Keratinocyte (primary cell): Measurements from ENCODE around the gene AGPAT2. TPM values are rescaled to one million over a fixed set of nuclear protein-coding genes. Genes with fewer than 3 reads are reported as not detected.

Source experiments
- DNase-seq: peaks from one replicate; pipeline ENCODE4 v3.0.0-alpha.2; 2011; ENCODE audit warnings: low read depth, missing footprints, low spot score
- FAIRE-seq: peaks from 2 replicates; lab custom pipeline; 2011; peaks lifted over from hg19 to GRCh38; lab: Jason Lieb, UNC
- H2AFZ ChIP-seq: 2 replicates; pipeline ENCODE4 v1.6.0; 2012; ENCODE audit warnings: low read length, control low read depth, inconsistent platforms; ENCODE audit not compliant: control insufficient read depth
- H3K27ac ChIP-seq: 2 replicates; pipeline ENCODE4 v1.5.1; 2011; ENCODE audit warnings: low read length; ENCODE audit not compliant: control insufficient read depth, insufficient read depth
- H3K27me3 ChIP-seq: 3 replicates; pipeline ENCODE4 v1.6.0; 2011; ENCODE audit warnings: low read length; ENCODE audit not compliant: control insufficient read depth, insufficient read depth; ENCODE audit errors: extremely low read depth
- H3K36me3 ChIP-seq, 2 experiments: 2 replicates in 1 of 2; 3 replicates in 1 of 2; pipeline ENCODE4 v1.5.1; 2011; ENCODE audit warnings: low read length in 2 of 2, mild to moderate bottlenecking in 1 of 2; ENCODE audit not compliant: control insufficient read depth in 2 of 2, insufficient read depth in 2 of 2; ENCODE audit errors: extremely low read depth in 1 of 2
- H3K4me1 ChIP-seq: 3 replicates; pipeline ENCODE4 v1.5.1; 2011; ENCODE audit warnings: low read length; ENCODE audit not compliant: control insufficient read depth, insufficient read depth; ENCODE audit errors: extremely low read depth
- H3K4me2 ChIP-seq: 3 replicates; pipeline ENCODE4 v1.6.0; 2011; ENCODE audit warnings: low read depth, low read length; ENCODE audit not compliant: control insufficient read depth, insufficient read depth; ENCODE audit errors: extremely low read depth
- H3K4me3 ChIP-seq, 3 experiments: fragments of 200-600 bp in 1 of 3; sonication (generic) in 1 of 3; 2 replicates in 2 of 3; 3 replicates in 1 of 3; pipeline ENCODE4 v1.5.1; 2011 to 2016; ENCODE audit warnings: low read length in 3 of 3, mild to moderate bottlenecking in 3 of 3, control low read depth in 2 of 3, inconsistent platforms in 1 of 3, low read depth in 1 of 3, mixed read lengths in 1 of 3, mixed run types in 1 of 3, moderate library complexity in 1 of 3; ENCODE audit not compliant: control insufficient read depth in 2 of 3, insufficient read depth in 2 of 3; ENCODE audit errors: extremely low read depth in 1 of 3
- H3K79me2 ChIP-seq: 2 replicates; pipeline ENCODE4 v1.6.0; 2012; ENCODE audit warnings: low read length; ENCODE audit not compliant: control insufficient read depth, insufficient read depth
- H3K9ac ChIP-seq: 3 replicates; pipeline ENCODE4 v1.6.0; 2011; ENCODE audit warnings: low read length; ENCODE audit not compliant: control insufficient read depth, insufficient read depth; ENCODE audit errors: extremely low read depth
- H3K9me1 ChIP-seq: 3 replicates; pipeline ENCODE4 v1.6.0; 2011; ENCODE audit warnings: low read length; ENCODE audit not compliant: control insufficient read depth, insufficient read depth; ENCODE audit errors: extremely low read depth
- H3K9me3 ChIP-seq: 2 replicates; pipeline ENCODE4 v1.5.1; 2012; ENCODE audit warnings: low read depth, low read length; ENCODE audit not compliant: control insufficient read depth
- H4K20me1 ChIP-seq: 3 replicates; pipeline ENCODE4 v1.6.0; 2011; ENCODE audit warnings: low read length; ENCODE audit not compliant: control insufficient read depth, insufficient read depth; ENCODE audit errors: extremely low read depth
- EZH2 ChIP-seq: IDR thresholded peaks from one replicate; pipeline ENCODE4 v1.6.1; 2012; ENCODE audit warnings: inconsistent platforms, mild to moderate bottlenecking, low read length, moderate library complexity
- dilution Hi-C: fragments of 300-500 bp; cut with MboI; formaldehyde crosslinking; loops from one replicate; pipeline ENCODE4 v1.7.0; 2020; ENCODE audit warnings: low sequenced_read_pairs; ENCODE audit not compliant: extremely low pct_ligation_motif_present
- polyA plus RNA-seq, 5 experiments: library from polyadenylated mRNA; depleted of rRNA in 3 of 5; stranded (reverse) in 3 of 5; stranded (forward) in 1 of 5; unstranded in 1 of 5; fragments of >200 nt; gene quantifications; 1 replicate in 1 of 5; 2 replicates in 3 of 5; 3 replicates in 1 of 5; pipeline versions ENCODE4 v1.2.1 to v1.2.3, GENCODE V29; 2011 to 2012; ENCODE audit warnings: missing spikeins in 2 of 5, low read depth in 1 of 5, low replicate concordance in 1 of 5
- TF ChIP-seq, protein P1 (sequence below), 3 experiments: IDR thresholded peaks in 1 of 3; conservative IDR thresholded peaks in 1 of 3; optimal IDR thresholded peaks in 1 of 3; 2 replicates in 2 of 3; 3 replicates in 1 of 3; pipeline versions ENCODE3 to v1.5.1; 2011; ENCODE audit warnings: low read length in 3 of 3, mild to moderate bottlenecking in 3 of 3, moderate library complexity in 2 of 3, control low read depth in 1 of 3, inconsistent platforms in 1 of 3; ENCODE audit not compliant: insufficient read depth in 2 of 3; ENCODE audit errors: extremely low read depth in 1 of 3

AGPAT2 gene
- polyA plus RNA-seq, 1 donor (not counting 4 experiments of a cell fraction or from before 2014, with no cell fraction given), result 26.5 TPM

DNA sequence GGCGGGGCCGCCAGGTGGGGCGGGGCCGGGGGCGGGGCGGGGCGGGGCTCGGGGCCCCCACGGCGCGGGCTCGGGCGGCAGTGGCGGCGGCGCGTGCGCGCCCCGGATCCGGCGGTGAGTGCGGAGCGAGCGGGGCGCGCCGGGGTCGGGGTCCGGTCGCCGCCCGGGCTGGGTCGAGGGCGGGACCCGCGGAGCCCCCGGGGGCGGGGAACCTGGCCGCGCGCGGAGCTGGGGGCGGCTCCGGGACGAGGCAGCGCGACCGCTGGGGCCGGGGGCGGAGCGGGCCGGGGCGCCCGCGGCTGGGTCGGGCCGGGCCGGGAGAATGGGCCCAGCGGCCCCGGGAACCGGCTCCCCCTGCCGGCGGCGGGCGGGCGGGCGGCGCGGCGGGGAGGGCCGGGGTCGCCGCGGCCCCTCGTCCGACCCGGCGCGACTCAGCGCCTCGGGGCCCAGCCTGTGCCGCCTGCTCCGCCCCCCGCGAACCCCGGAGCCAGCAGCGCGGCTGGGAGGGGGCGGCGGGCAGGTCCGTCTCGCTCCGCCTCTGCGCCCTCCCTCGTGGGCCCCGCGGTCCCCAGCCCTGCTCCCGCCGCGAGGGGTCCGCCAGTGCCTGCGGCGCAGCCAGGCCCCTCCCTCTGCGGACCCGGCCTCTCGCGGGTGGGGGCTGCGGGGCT lies 21.4 kb downstream of the AGPAT2 start:
- H3K36me3 ChIP-seq, result no peaks in the 10 kb centered on the region
- no peaks in the 10 kb centered on the region for H4K20me1 ChIP-seq
- FAIRE-seq (no peak), DNase-seq (no peak)
- dilution Hi-C loops, result no loop called here
- no peak overlapping the region for H3K27ac ChIP-seq
- no peaks in the 10 kb centered on the region for H3K9me1 ChIP-seq
- TF ChIP-seq, protein P1, sequence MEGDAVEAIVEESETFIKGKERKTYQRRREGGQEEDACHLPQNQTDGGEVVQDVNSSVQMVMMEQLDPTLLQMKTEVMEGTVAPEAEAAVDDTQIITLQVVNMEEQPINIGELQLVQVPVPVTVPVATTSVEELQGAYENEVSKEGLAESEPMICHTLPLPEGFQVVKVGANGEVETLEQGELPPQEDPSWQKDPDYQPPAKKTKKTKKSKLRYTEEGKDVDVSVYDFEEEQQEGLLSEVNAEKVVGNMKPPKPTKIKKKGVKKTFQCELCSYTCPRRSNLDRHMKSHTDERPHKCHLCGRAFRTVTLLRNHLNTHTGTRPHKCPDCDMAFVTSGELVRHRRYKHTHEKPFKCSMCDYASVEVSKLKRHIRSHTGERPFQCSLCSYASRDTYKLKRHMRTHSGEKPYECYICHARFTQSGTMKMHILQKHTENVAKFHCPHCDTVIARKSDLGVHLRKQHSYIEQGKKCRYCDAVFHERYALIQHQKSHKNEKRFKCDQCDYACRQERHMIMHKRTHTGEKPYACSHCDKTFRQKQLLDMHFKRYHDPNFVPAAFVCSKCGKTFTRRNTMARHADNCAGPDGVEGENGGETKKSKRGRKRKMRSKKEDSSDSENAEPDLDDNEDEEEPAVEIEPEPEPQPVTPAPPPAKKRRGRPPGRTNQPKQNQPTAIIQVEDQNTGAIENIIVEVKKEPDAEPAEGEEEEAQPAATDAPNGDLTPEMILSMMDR (optimal IDR thresholded peaks at IDR 0.05 in 1 of 3, IDR thresholded peaks at IDR 0.05 in 1 of 3, conservative IDR thresholded peaks at IDR 0.05 in 1 of 3; ENCODE audit: extremely low read depth in 1 of 3, insufficient read depth in 2 of 3, low read length in 3 of 3), result no peak
- TF ChIP-seq EZH2, result no peak
- no peaks in the 10 kb centered on the region for H3K79me2 ChIP-seq
- no peak overlapping the region for H2AFZ ChIP-seq
- no peak overlapping the region for H3K9ac ChIP-seq
- H3K4me3 ChIP-seq, result peak overlapping the region in 2 of 3 experiments; percentile 31 to 34
- no peaks in the 10 kb centered on the region for H3K9me3 ChIP-seq
- no peaks in the 10 kb centered on the region for H3K4me1 ChIP-seq
- H3K27me3 ChIP-seq, result peaks cover 43% of the 10 kb centered on the region
- H3K4me2 ChIP-seq, result no peak overlapping the region

DNA sequence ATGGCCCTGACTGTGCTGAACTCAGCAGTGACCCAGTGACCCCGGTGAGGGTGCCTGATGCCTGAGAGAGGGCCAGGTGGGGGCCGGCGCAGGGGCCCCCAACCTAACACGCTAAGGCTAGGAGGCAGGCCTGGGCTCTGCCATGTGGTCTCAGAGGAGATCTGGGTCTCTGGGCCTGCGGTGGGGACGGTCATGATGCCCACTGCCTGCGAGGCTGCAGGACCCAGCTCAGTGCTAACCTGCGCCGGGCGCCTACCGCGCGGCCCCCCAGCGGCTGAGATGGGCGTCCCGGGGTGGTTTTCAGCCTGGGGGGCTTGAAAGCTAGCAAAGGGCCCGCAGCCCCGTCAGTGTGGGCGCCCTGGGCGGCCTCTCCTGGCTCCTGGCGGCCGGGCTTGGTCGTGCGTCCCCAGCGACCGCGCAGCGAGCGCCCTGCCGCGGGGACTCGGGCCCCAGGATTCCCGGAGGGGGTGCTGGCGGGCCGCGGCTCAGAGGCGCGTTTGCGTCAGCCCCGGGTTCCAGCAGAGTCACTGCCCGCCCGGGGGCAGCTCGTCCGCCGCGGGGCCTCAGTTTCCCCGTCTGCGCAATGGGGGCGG lies 22.1 kb downstream of the AGPAT2 start:
- Histone ChIP-seq H3K9me3 (no peaks in the 10 kb centered on the region), H3K9ac (no peak overlapping the region), H3K4me3 (peak overlapping the region; percentile 27 to 44 (median 31)), H4K20me1 (no peaks in the 10 kb centered on the region), H3K36me3 (no peaks in the 10 kb centered on the region), H3K9me1 (no peaks in the 10 kb centered on the region), H3K79me2 (no peaks in the 10 kb centered on the region), H3K4me2 (peak overlapping the region; percentile 48), H3K27ac (no peak overlapping the region), H3K27me3 (peaks cover 43% of the 10 kb centered on the region), H2AFZ (no peak overlapping the region), H3K4me1 (no peaks in the 10 kb centered on the region)
- dilution Hi-C loops, result no loop called here
- no peak for TF ChIP-seq EZH2
- TF ChIP-seq, protein P1 (optimal IDR thresholded peaks at IDR 0.05 in 1 of 3, IDR thresholded peaks at IDR 0.05 in 1 of 3, conservative IDR thresholded peaks at IDR 0.05 in 1 of 3; ENCODE audit: extremely low read depth in 1 of 3, insufficient read depth in 2 of 3, low read length in 3 of 3), result peak in 1 of 3 experiments; percentile 24
- no peak for FAIRE-seq
- no peak for DNase-seq
